ENCODE measurements around the gene ADGRF1.
"Not testable (repeated sequence)": the region's sequence is repeated elsewhere in the genome, so short reads cannot be mapped to it uniquely, and the experiment has no call there.

Gene ADGRF1

GRCh38 chr6:46994933-46995332, 47.2 kb downstream of the ADGRF1 start:
- Histone ChIP-seq H3K79me2 (ENCODE audit: insufficient read depth, low read length) (no peaks in the 10 kb centered on the region), H2AFZ (ENCODE audit: low read depth, low read length, severe bottlenecking) (no peak overlapping the region), H3K4me3 (ENCODE audit: insufficient read depth, low read length, poor library complexity, severe bottlenecking) (no peak overlapping the region), H3K36me3 (ENCODE audit: low read length) (no peaks in the 10 kb centered on the region), H3F3A (ENCODE audit: insufficient read depth) (no peaks in the 10 kb centered on the region), H3K4me2 (ENCODE audit: low read depth, low read length, poor library complexity, severe bottlenecking) (no peak overlapping the region), H3K27me3 (ENCODE audit: low read length) (no peaks in the 10 kb centered on the region), H3K9ac (ENCODE audit: low read length) (no peak overlapping the region), H3K9me2 (replicated peaks; ENCODE audit: insufficient read depth, low read length) (no peaks in the 10 kb centered on the region), H4K20me1 (ENCODE audit: low read depth, low read length) (no peaks in the 10 kb centered on the region), H3K9me3 (ENCODE audit: insufficient read depth, low read length) (no peaks in the 10 kb centered on the region), H3K27ac (ENCODE audit: low read depth, low read length) (no peak overlapping the region)
- TF ChIP-seq EZH2phosphoT487 (conservative IDR thresholded peaks at IDR 0.05; ENCODE audit: low read length) (no peak), CTCF (IDR thresholded peaks at IDR 0.05; ENCODE audit: insufficient read depth, low read length, poor library complexity, severe bottlenecking) (no peak)

GRCh38 chr6:46993846-46994245, 48.3 kb downstream of the ADGRF1 start:
- Histone ChIP-seq H4K20me1 (ENCODE audit: low read depth, low read length) (no peaks in the 10 kb centered on the region), H3K79me2 (ENCODE audit: insufficient read depth, low read length) (no peaks in the 10 kb centered on the region), H3K27me3 (ENCODE audit: low read length) (no peaks in the 10 kb centered on the region), H3K36me3 (ENCODE audit: low read length) (no peaks in the 10 kb centered on the region), H3K4me3 (ENCODE audit: insufficient read depth, low read length, poor library complexity, severe bottlenecking) (no peak overlapping the region), H3K4me2 (ENCODE audit: low read depth, low read length, poor library complexity, severe bottlenecking) (no peak overlapping the region), H3K9ac (ENCODE audit: low read length) (no peak overlapping the region), H3K27ac (ENCODE audit: low read depth, low read length) (no peak overlapping the region), H3K9me2 (replicated peaks; ENCODE audit: insufficient read depth, low read length) (no peaks in the 10 kb centered on the region), H3F3A (ENCODE audit: insufficient read depth) (no peaks in the 10 kb centered on the region), H3K9me3 (ENCODE audit: insufficient read depth, low read length) (no peaks in the 10 kb centered on the region), H2AFZ (ENCODE audit: low read depth, low read length, severe bottlenecking) (no peak overlapping the region)
- no peak for TF ChIP-seq CTCF (IDR thresholded peaks at IDR 0.05; ENCODE audit: insufficient read depth, low read length, poor library complexity, severe bottlenecking)
- TF ChIP-seq EZH2phosphoT487 (conservative IDR thresholded peaks at IDR 0.05; ENCODE audit: low read length) = no peak

- not testable (repeated sequence) for H2AFZ ChIP-seq (ENCODE audit: low read depth, low read length, severe bottlenecking); H3K9me3 ChIP-seq (ENCODE audit: insufficient read depth, low read length); H3K4me2 ChIP-seq (ENCODE audit: low read depth, low read length, poor library complexity, severe bottlenecking); H3F3A ChIP-seq (ENCODE audit: insufficient read depth); H3K9ac ChIP-seq (ENCODE audit: low read length); H3K27ac ChIP-seq (ENCODE audit: low read depth, low read length); H4K20me1 ChIP-seq (ENCODE audit: low read depth, low read length); H3K79me2 ChIP-seq (ENCODE audit: insufficient read depth, low read length); H3K27me3 ChIP-seq (ENCODE audit: low read length); H3K4me3 ChIP-seq (ENCODE audit: insufficient read depth, low read length, poor library complexity, severe bottlenecking); H3K36me3 ChIP-seq (ENCODE audit: low read length); H3K9me2 ChIP-seq (replicated peaks; ENCODE audit: insufficient read depth, low read length)
These were observed 49.7 kb downstream of the ADGRF1 start for GRCh38 chr6:46992391-46992790.

GRCh38 chr6:46990818-46991510, 51.2 kb downstream of the ADGRF1 start:
- not testable (repeated sequence) for H3K27me3 ChIP-seq (ENCODE audit: low read length); H3K4me2 ChIP-seq (ENCODE audit: low read depth, low read length, poor library complexity, severe bottlenecking); H2AFZ ChIP-seq (ENCODE audit: low read depth, low read length, severe bottlenecking)

More at GRCh38 chr6:46990818-46991510, 51.2 kb downstream of the ADGRF1 start:
- H3K4me3 ChIP-seq (ENCODE audit: insufficient read depth, low read length, poor library complexity, severe bottlenecking); H3F3A ChIP-seq (ENCODE audit: insufficient read depth); H4K20me1 ChIP-seq (ENCODE audit: low read depth, low read length); H3K9me2 ChIP-seq (replicated peaks; ENCODE audit: insufficient read depth, low read length); H3K36me3 ChIP-seq (ENCODE audit: low read length); H3K9me3 ChIP-seq (ENCODE audit: insufficient read depth, low read length); H3K27ac ChIP-seq (ENCODE audit: low read depth, low read length); H3K79me2 ChIP-seq (ENCODE audit: insufficient read depth, low read length); H3K9ac ChIP-seq (ENCODE audit: low read length): not testable (repeated sequence)
